ENCODE data around the gene LTA.
A peak's percentile ranks its signal among the peaks of the same experiment; 100 is the strongest.

DNA sequence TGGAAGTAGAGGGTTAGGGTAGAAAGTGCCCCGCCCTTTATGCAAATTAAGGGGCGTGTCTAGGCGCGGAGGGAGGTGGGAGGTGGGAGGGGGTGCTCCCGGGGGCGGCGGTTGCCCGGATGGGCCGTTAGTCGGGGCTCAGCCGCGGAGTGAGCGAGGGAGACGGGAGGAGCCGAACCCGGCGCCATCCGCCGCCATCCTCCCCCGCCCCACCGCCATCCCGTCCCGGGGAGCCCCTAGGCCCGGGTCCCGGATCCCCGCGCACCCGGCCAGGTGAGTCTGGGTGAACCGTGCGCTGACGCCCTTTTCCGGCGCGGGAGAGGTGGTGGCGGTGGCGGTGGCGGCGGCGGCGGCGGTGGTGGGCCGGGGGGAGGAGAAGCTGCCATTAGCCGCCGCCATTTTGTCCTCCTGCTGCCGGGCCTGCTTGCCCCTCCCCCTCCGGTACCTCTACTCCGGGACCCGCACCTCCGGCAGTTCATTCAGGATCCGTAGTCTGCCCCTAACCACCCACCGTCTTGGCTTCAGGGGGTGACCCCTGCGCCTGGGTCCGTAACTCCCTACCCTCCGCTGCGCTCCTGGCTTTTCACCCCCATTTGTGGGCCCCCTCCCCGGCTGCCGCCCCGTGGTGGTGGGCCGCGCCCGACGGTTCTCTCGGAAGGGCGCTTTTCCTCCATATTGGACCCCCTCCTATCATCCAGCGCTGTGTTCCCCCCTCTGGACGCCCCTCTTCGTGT, 48.7 kb downstream of the LTA start, which contains the start of gene PRRC2A:
- peak; percentile 68 for TF ChIP-seq POLR2A (IDR thresholded peaks at IDR 0.05)
- TF ChIP-seq, protein P1, sequence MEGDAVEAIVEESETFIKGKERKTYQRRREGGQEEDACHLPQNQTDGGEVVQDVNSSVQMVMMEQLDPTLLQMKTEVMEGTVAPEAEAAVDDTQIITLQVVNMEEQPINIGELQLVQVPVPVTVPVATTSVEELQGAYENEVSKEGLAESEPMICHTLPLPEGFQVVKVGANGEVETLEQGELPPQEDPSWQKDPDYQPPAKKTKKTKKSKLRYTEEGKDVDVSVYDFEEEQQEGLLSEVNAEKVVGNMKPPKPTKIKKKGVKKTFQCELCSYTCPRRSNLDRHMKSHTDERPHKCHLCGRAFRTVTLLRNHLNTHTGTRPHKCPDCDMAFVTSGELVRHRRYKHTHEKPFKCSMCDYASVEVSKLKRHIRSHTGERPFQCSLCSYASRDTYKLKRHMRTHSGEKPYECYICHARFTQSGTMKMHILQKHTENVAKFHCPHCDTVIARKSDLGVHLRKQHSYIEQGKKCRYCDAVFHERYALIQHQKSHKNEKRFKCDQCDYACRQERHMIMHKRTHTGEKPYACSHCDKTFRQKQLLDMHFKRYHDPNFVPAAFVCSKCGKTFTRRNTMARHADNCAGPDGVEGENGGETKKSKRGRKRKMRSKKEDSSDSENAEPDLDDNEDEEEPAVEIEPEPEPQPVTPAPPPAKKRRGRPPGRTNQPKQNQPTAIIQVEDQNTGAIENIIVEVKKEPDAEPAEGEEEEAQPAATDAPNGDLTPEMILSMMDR (IDR thresholded peaks at IDR 0.05), result no peak
- TF ChIP-seq POLR2AphosphoS5 (IDR thresholded peaks at IDR 0.05), result no peak

Measured in prostate gland (tissue), 2 donors.